K562 (cell line): ENCODE results near the gene ANXA3. TPM values are rescaled to one million over a fixed set of nuclear protein-coding genes. Genes with fewer than 3 reads are reported as not detected.

Experiments used
- ATAC-seq: fragments of 200-7000 bp; cut with Tn5 transposase; 3 replicates; pipeline ENCODE4 v1.9.1; 2020; ENCODE audit warnings: moderate library complexity
- BruUV-seq: library from RNA; stranded (reverse); fragments of 400-500 nt; replicated peaks from 2 replicates; lab custom pipeline; 2021; lab: Mats Ljungman, UMichigan
- CTCF ChIA-PET: fragments of 300-600 bp; formaldehyde crosslinking; extraction: SDS; loops from one replicate; lab custom pipeline; 2021; ENCODE audit warnings: low intra/inter-chr PET ratio; lab: Yijun Ruan, JAX
- POLR2A ChIA-PET: fragments of 300-600, 350-650 bp; sonication (Branson Sonifier 250); formaldehyde crosslinking; extraction: SDS; loops from one replicate; lab custom pipeline; 2021; ENCODE audit warnings: antibody characterized with exemption, inconsistent platforms; lab: Yijun Ruan, JAX
- DNase-seq, 4 experiments: peaks; one replicate each; pipeline versions ENCODE4 v3.0.0 to v3.0.0-alpha.2; 2011 to 2018; ENCODE audit warnings: low spot score in 3 of 4, mixed read lengths in 3 of 4; ENCODE audit errors: extremely low read depth in 1 of 4
- FAIRE-seq: peaks from 2 replicates; lab custom pipeline; 2011; peaks lifted over from hg19 to GRCh38; lab: Jason Lieb, UNC
- H2AFZ ChIP-seq: 2 replicates; pipeline ENCODE4 v1.6.0; 2011; ENCODE audit warnings: low read depth, low read length, control low read depth, inconsistent platforms
- H3K27ac ChIP-seq: fragments of 200-600 bp; 3 replicates; pipeline ENCODE4 v1.8.0; 2011; ENCODE audit warnings: low read depth, mild to moderate bottlenecking, control low read depth, inconsistent platforms, low read length, moderate library complexity, mixed read lengths; ENCODE audit errors: extremely low read depth
- H3K27me3 ChIP-seq, 2 experiments: fragments of 300-600 bp in 1 of 2; 2 replicates in 1 of 2; 3 replicates in 1 of 2; pipeline versions ENCODE4 v1.6.0 to v1.8.0; 2011; ENCODE audit warnings: inconsistent platforms in 2 of 2, low read length in 2 of 2, mild to moderate bottlenecking in 1 of 2, mixed read lengths in 1 of 2, moderate library complexity in 1 of 2; ENCODE audit not compliant: control insufficient read depth in 2 of 2, insufficient read depth in 2 of 2
- H3K36me3 ChIP-seq: fragments of 300-600 bp; 3 replicates; pipeline ENCODE4 v1.8.0; 2011; ENCODE audit warnings: mild to moderate bottlenecking, low read length, inconsistent platforms; ENCODE audit not compliant: control insufficient read depth, insufficient read depth
- H3K4me1 ChIP-seq, 2 experiments: fragments of 200-600 bp in 1 of 2; replicated peaks in 1 of 2; 2 replicates in 1 of 2; 3 replicates in 1 of 2; pipeline versions ENCODE4 v1.5.1 to v1.8.0; 2011; ENCODE audit warnings: inconsistent platforms in 2 of 2, low read length in 2 of 2, mild to moderate bottlenecking in 1 of 2, mixed read lengths in 1 of 2, moderate library complexity in 1 of 2; ENCODE audit not compliant: control insufficient read depth in 2 of 2, insufficient read depth in 2 of 2
- H3K4me2 ChIP-seq: 2 replicates; pipeline ENCODE4 v1.6.1; 2011; ENCODE audit warnings: low read length, control low read depth, inconsistent platforms, mixed read lengths; ENCODE audit not compliant: insufficient read depth
- H3K4me3 ChIP-seq: fragments of 200-600 bp; sonication (generic), shearing (Covaris generic); 2 replicates; pipeline ENCODE4 v1.5.1; 2016; ENCODE audit warnings: control low read depth, inconsistent platforms
- H3K79me2 ChIP-seq: fragments of 200-600 bp; 3 replicates; pipeline ENCODE4 v1.8.0; 2011; ENCODE audit warnings: low read length, inconsistent platforms; ENCODE audit not compliant: control insufficient read depth, insufficient read depth
- H3K9ac ChIP-seq, 2 experiments: 2 replicates each; pipeline versions ENCODE4 v1.6.0 to v1.6.1; 2011; ENCODE audit warnings: low read depth in 2 of 2, low read length in 2 of 2, control low read depth in 1 of 2, inconsistent platforms in 1 of 2, mild to moderate bottlenecking in 1 of 2, mixed read lengths in 1 of 2; ENCODE audit not compliant: insufficient read depth in 1 of 2
- H3K9me1 ChIP-seq: one replicate; pipeline ENCODE4 v1.6.0; 2011; ENCODE audit warnings: inconsistent platforms, mild to moderate bottlenecking, low read length, moderate library complexity; ENCODE audit not compliant: control insufficient read depth, insufficient read depth
- H3K9me3 ChIP-seq: replicated peaks from 2 replicates; pipeline ENCODE4 v1.5.1; 2011; ENCODE audit warnings: low read depth, low read length, inconsistent platforms; ENCODE audit not compliant: control insufficient read depth, insufficient read depth
- H4K20me1 ChIP-seq: replicated peaks from 2 replicates; pipeline ENCODE4 v1.6.1; 2011; ENCODE audit warnings: low read length, inconsistent platforms, mixed read lengths; ENCODE audit not compliant: control insufficient read depth, insufficient read depth
- C11orf30 ChIP-seq: fragments of 450-650 bp; IDR thresholded peaks from 2 replicates; pipeline ENCODE4 v1.6.1; 2016; ENCODE audit warnings: low read depth, mild to moderate bottlenecking
- GABPA ChIP-seq: fragments of 200-800 bp; sonication (Bioruptor generic); conservative IDR thresholded peaks from 2 replicates; pipeline ENCODE4 v1.6.1; 2016; ENCODE audit warnings: low read depth, missing genetic modification characterization, missing compliant biosample characterization
- KDM4B ChIP-seq, 2 experiments: fragments of 450-650 bp in 1 of 2; sonication (generic) in 1 of 2; IDR thresholded peaks; 2 replicates each; pipeline ENCODE4 v1.6.1; 2016 to 2017; ENCODE audit warnings: borderline replicate concordance in 2 of 2, antibody characterized with exemption in 1 of 2, low read depth in 1 of 2, mild to moderate bottlenecking in 1 of 2
- MAFF ChIP-seq: IDR thresholded peaks from 2 replicates; pipeline ENCODE4 v1.6.1; 2012; ENCODE audit warnings: low read length, improper control_type of control experiment
- MAFK ChIP-seq: IDR thresholded peaks from 2 replicates; pipeline ENCODE4 v1.6.1; 2011; ENCODE audit warnings: low read length, improper control_type of control experiment
- TCFL5 ChIP-seq: fragments of 250-450 bp; sonication (Bioruptor Pico); conservative IDR thresholded peaks from 2 replicates; pipeline ENCODE4 v1.6.1; 2021; ENCODE audit warnings: mild to moderate bottlenecking, moderate library complexity, matching md5 sums
- U2AF1 ChIP-seq: fragments of 200-400 bp; formaldehyde crosslinking; optimal IDR thresholded peaks from 2 replicates; pipeline ENCODE3; 2017; ENCODE audit warnings: mild to moderate bottlenecking, low read depth, low read length, moderate library complexity
- ZEB2 ChIP-seq: fragments of 450-650 bp; IDR thresholded peaks from 2 replicates; pipeline ENCODE4 v1.6.1; 2016
- ZNF316 ChIP-seq: fragments of 450-650 bp; IDR thresholded peaks from 2 replicates; pipeline ENCODE4 v1.6.1; 2016
- ZNF699 ChIP-seq: fragments of 250-450 bp; sonication (Bioruptor Pico); IDR thresholded peaks from 2 replicates; pipeline ENCODE4 v1.8.0; 2021; ENCODE audit warnings: mild to moderate bottlenecking, moderate library complexity; ENCODE audit not compliant: insufficient replicate concordance
- in situ Hi-C: fragments of 300-500 bp; cut with MboI; formaldehyde crosslinking; loops from 4 replicates; pipeline ENCODE4 v1.15.0; 2018; ENCODE audit warnings: inconsistent platforms, mixed read lengths
- intact Hi-C: fragments of 100-400 bp; cut with micrococcal nuclease; formaldehyde crosslinking; loops from 2 replicates; pipeline ENCODE4 v1.14.2; 2022
- polyA plus RNA-seq, 8 experiments: library from polyadenylated mRNA; depleted of rRNA in 4 of 8; stranded (reverse) in 5 of 8; unstranded in 3 of 8; fragments of >200 nt; fragmentation: Nextera tagmentation in 2 of 8; fragmentation: Illumina TruSeq in 1 of 8; extraction: Ambion mirVana in 2 of 8; extraction: Trizol in 1 of 8; gene quantifications; 2 replicates each; pipeline versions ENCODE4 v1.2.1 to v1.2.3, GENCODE V29; 2011 to 2014; ENCODE audit warnings: inconsistent platforms in 1 of 8, missing spikeins in 1 of 8
- total RNA-seq, 7 experiments: library from RNA; depleted of rRNA in 6 of 7; stranded (reverse); fragments of >200 nt in 6 of 7; fragmentation: Illumina TruSeq in 2 of 7; extraction: Trizol in 2 of 7; gene quantifications; 2 replicates each; pipeline versions ENCODE4 v1.2.1 to v1.2.3, GENCODE V29; 2011 to 2021; ENCODE audit warnings: low replicate concordance in 1 of 7

The ANXA3 gene
- total and polyA plus RNA-seq, 9 of the 15 experiments (the other 6 are each of a cell fraction or from before 2014, with no cell fraction given): 6.3 to 15.5 (median 9.8) TPM

DNA sequence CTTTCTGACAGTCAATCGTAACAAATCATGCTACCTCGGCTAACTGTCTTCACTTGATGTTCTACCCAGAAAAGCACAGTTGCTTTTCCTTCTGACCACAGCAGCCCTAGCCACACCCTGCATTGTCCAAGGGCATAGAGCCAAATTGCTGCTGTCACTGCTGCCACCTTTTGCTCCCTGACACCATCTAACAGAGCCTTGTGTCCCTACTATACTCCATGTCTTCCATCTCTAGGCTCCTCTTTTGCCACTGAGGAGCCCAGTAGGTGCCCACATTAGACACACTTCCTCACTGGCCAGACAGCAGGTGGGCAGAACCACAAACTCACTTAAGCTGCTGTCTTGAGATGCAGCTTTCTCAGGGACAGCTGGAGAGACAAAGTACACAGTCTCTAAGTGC, 91.4 kb downstream of the ANXA3 start (continued):
- TF ChIP-seq ZNF699: no peak
- no peak for TF ChIP-seq U2AF1

DNA sequence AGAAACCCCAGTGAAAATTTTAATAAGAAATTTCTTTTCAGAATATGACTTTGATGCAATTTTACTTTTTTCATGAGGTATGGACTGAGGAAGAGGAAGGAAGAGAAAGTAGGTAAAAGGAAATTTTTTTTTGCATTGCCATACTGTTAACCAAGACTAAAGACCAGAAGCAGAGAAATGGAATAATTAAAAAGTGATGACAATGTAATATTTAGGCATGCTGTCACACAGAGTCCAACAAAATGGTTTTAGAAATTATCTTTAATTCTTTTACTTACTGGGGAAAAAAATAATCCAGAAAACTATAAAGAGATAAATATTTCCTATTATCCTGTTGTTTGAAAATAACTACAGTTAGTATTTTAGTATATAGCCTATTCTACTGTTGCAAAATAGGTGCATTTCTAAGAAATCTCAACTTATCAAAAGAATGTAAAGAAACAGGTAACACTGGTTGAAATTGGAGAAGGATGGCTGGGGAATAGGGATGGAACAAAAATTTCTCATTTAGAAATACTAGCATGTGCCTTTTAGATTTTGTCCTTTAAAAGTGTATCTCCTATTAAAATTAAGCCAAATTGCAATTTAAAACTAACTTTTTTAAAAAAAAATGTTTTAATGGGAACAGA, 92.6 kb downstream of the ANXA3 start:
- no peak overlapping the region for H3K9ac ChIP-seq

More for the DNA sequence above, 92.6 kb downstream of the ANXA3 start:
- Histone ChIP-seq H2AFZ (no peak overlapping the region; the same call in 1 of the 2 replicates), H3K27me3 (no peaks in the 10 kb centered on the region), H3K4me1 (peaks cover 26 to 45% of the 10 kb centered on the region in 2 experiments), H3K27ac (peak overlapping the region; percentile 3; the same call in 1 of the 3 replicates), H3K36me3 (no peaks in the 10 kb centered on the region), H3K9me1 (no peaks in the 10 kb centered on the region), H3K9me3 (no peaks in the 10 kb centered on the region), H3K4me3 (no peak overlapping the region), H3K79me2 (no peaks in the 10 kb centered on the region), H3K4me2 (no peak overlapping the region), H4K20me1 (no peaks in the 10 kb centered on the region)
- in situ Hi-C loops (no loop called here), intact Hi-C loops (loop anchor here (2.0 kb wide), 1 partner anchor 77 kb away; no protein-coding TSS in a partner anchor)
- TF ChIP-seq ZEB2 (no peak), ZNF316 (peak; percentile 93), KDM4B (IDR thresholded peaks at IDR 0.05; ENCODE audit: borderline replicate concordance in 2 of 2, low read depth in 1 of 2) (0 out of 4 replicates have a peak, but pooled peaks of 1 of the 2 experiments have one; percentile 9), GABPA (tag) (0 out of 2 replicates have a peak, but pooled peaks have one; percentile 2), C11orf30 (peak; percentile 85), TCFL5 (no peak), MAFF (peak; percentile 40; the same call in 1 of the 2 replicates), MAFK (peak; percentile 48; the same call in 1 of the 2 replicates)
- no peak for DNase-seq
- ChIA-PET CTCF (interaction anchor here (1.4 kb wide), 1 partner anchor 220 kb away, joined by 3 read pairs; no protein-coding TSS in a partner anchor), POLR2A (interaction anchor here (0.6 to 2.8 kb wide), 3 partner anchors 10 to 133 kb away, joined by 3 to 11 read pairs (median 4); no protein-coding TSS in a partner anchor)
- no peak for FAIRE-seq
- no TSS peak for BruUV-seq
- no peak for ATAC-seq
